HCT116 (cell line): ENCODE measurements around the gene RGS12. TPM values are rescaled to one million over a fixed set of nuclear protein-coding genes. Genes with fewer than 3 reads are reported as not detected.

ENCODE experiments used
- ATAC-seq: fragments of 200-7000 bp; cut with Tn5 transposase; 2 replicates; pipeline ENCODE4 v1.9.1; 2020; ENCODE audit warnings: mild to moderate bottlenecking, moderate library complexity
- BruUV-seq: library from RNA; stranded (reverse); fragments of 400-500 nt; replicated peaks from 2 replicates; lab custom pipeline; 2021; lab: Mats Ljungman, UMichigan
- CTCF ChIA-PET: fragments of 300-600 bp; sonication (Branson Sonifier 250); formaldehyde crosslinking; loops from one replicate; lab custom pipeline; 2021; ENCODE audit warnings: antibody characterized with exemption; lab: Charles Lee
- POLR2A ChIA-PET: fragments of 300-600, 350-600 bp; sonication (Branson Sonifier 250); formaldehyde crosslinking; loops from one replicate; lab custom pipeline; 2021; ENCODE audit warnings: antibody characterized with exemption; lab: Charles Lee
- RAD21 ChIA-PET, 2 experiments: fragments of 300-600 bp; sonication (Branson Sonifier 250); formaldehyde crosslinking; loops; one replicate each; lab custom pipeline; 2023; ENCODE audit warnings: low total read pairs in 2 of 2; ENCODE audit not compliant: uncharacterized antibody in 2 of 2, unreplicated experiment in 2 of 2, low non-redundant PET in 1 of 2; lab: Charles Lee
- DNase-seq: peaks from one replicate; pipeline ENCODE4 v3.0.0-alpha.2; 2010; ENCODE audit warnings: low read depth, low spot score
- H2AFZ ChIP-seq: fragments of 200-600 bp; shearing (Covaris generic), sonication (generic); 2 replicates; pipeline ENCODE4 v1.6.1; 2017; ENCODE audit warnings: low read depth, mixed run types, mixed read lengths, antibody characterized with exemption, low read length; ENCODE audit not compliant: poor library complexity, severe bottlenecking
- H3K27ac ChIP-seq: 2 replicates; pipeline ENCODE4 v1.5.1; 2012; ENCODE audit warnings: low read depth, low read length
- H3K27me3 ChIP-seq: fragments of 200-600 bp; sonication (generic); 2 replicates; pipeline ENCODE4 v1.6.1; 2016; ENCODE audit warnings: mixed run types, low read length, mixed read lengths; ENCODE audit not compliant: insufficient read depth
- H3K36me3 ChIP-seq, 2 experiments: fragments of 200-500 bp in 1 of 2; fragments of 200-600 bp in 1 of 2; sonication (Bioruptor generic) in 1 of 2; sonication (generic) in 1 of 2; 2 replicates each; pipeline versions ENCODE4 v1.5.1 to v1.6.1; 2014 to 2016; ENCODE audit warnings: low read length in 2 of 2, inconsistent platforms in 1 of 2, mixed read lengths in 1 of 2, mixed run types in 1 of 2; ENCODE audit not compliant: insufficient read depth in 2 of 2, control insufficient read depth in 1 of 2
- H3K4me1 ChIP-seq, 2 experiments: fragments of 200-600 bp in 1 of 2; sonication (generic) in 1 of 2; 2 replicates each; pipeline versions ENCODE4 v1.5.1 to v1.6.1; 2012 to 2017; ENCODE audit warnings: low read length in 2 of 2, inconsistent platforms in 1 of 2, mild to moderate bottlenecking in 1 of 2, mixed read lengths in 1 of 2, mixed run types in 1 of 2, moderate library complexity in 1 of 2; ENCODE audit not compliant: insufficient read depth in 2 of 2, control insufficient read depth in 1 of 2
- H3K4me2 ChIP-seq: fragments of 200-600 bp; sonication (generic); 2 replicates; pipeline ENCODE4 v1.6.1; 2017; ENCODE audit warnings: mixed run types, low read length, mixed read lengths
- H3K4me3 ChIP-seq, 2 experiments: fragments of 200-600 bp in 1 of 2; sonication (generic) in 1 of 2; replicated peaks in 1 of 2; 2 replicates each; pipeline ENCODE4 v1.5.1; 2011 to 2016; ENCODE audit warnings: low read length in 2 of 2, control low read depth in 1 of 2, low read depth in 1 of 2, mild to moderate bottlenecking in 1 of 2, mixed read lengths in 1 of 2, mixed run types in 1 of 2
- H3K79me2 ChIP-seq: fragments of 200-600 bp; sonication (generic); 2 replicates; pipeline ENCODE4 v1.6.1; 2017; ENCODE audit warnings: mild to moderate bottlenecking, mixed run types, low read length, moderate library complexity, mixed read lengths; ENCODE audit not compliant: insufficient read depth
- H3K9ac ChIP-seq: fragments of 200-600 bp; sonication (generic); 2 replicates; pipeline ENCODE4 v1.6.1; 2016; ENCODE audit warnings: low read length, mixed read lengths
- H3K9me2 ChIP-seq: fragments of 200-600 bp; sonication (generic), shearing (Covaris generic); 2 replicates; pipeline ENCODE4 v1.6.1; 2017; ENCODE audit warnings: mixed run types, mild to moderate bottlenecking, moderate library complexity; ENCODE audit not compliant: insufficient read depth
- H3K9me3 ChIP-seq, 2 experiments: fragments of 200-500 bp in 1 of 2; fragments of 200-600 bp in 1 of 2; sonication (Bioruptor generic) in 1 of 2; sonication (generic) in 1 of 2; 2 replicates each; pipeline ENCODE4 v1.6.1; 2014 to 2017; ENCODE audit warnings: low read length in 2 of 2, mixed read lengths in 2 of 2, inconsistent platforms in 1 of 2, low read depth in 1 of 2, mild to moderate bottlenecking in 1 of 2, mixed run types in 1 of 2, moderate library complexity in 1 of 2; ENCODE audit not compliant: control insufficient read depth in 1 of 2, insufficient read depth in 1 of 2
- H4K20me1 ChIP-seq: fragments of 200-600 bp; sonication (generic), shearing (Covaris generic); 2 replicates; pipeline ENCODE4 v1.6.1; 2017; ENCODE audit warnings: mixed run types, mild to moderate bottlenecking, moderate library complexity; ENCODE audit not compliant: insufficient read depth
- ATF3 ChIP-seq: IDR thresholded peaks from 2 replicates; pipeline ENCODE4 v1.6.1; 2012
- CBX3 ChIP-seq: IDR thresholded peaks from 2 replicates; pipeline ENCODE4 v1.6.1; 2012; ENCODE audit warnings: low read depth
- EGR1 ChIP-seq: IDR thresholded peaks from 2 replicates; pipeline ENCODE4 v1.6.1; 2012; ENCODE audit warnings: low read depth
- ELF1 ChIP-seq: IDR thresholded peaks from 2 replicates; pipeline ENCODE4 v1.6.1; 2012; ENCODE audit warnings: low read depth, borderline replicate concordance
- FOSL1 ChIP-seq: IDR thresholded peaks from 2 replicates; pipeline ENCODE4 v1.6.1; 2012; ENCODE audit warnings: low read depth
- POLR2A ChIP-seq: IDR thresholded peaks from 2 replicates; pipeline ENCODE4 v1.7.0; 2011; ENCODE audit warnings: borderline replicate concordance; ENCODE audit not compliant: insufficient read depth, insufficient read length; ENCODE audit errors: extremely low read depth
- SRF ChIP-seq: IDR thresholded peaks from 2 replicates; pipeline ENCODE4 v1.6.1; 2012; ENCODE audit warnings: low read depth
- YY1 ChIP-seq: IDR thresholded peaks from 2 replicates; pipeline ENCODE4 v1.6.1; 2011; ENCODE audit warnings: low read length, low read depth, moderate library complexity, mild to moderate bottlenecking; ENCODE audit not compliant: insufficient replicate concordance; ENCODE audit errors: extremely low read depth
- ZNF274 ChIP-seq: fragments of 200-500 bp; sonication (Bioruptor generic); IDR thresholded peaks from 2 replicates; pipeline ENCODE4 v1.6.1; 2014; ENCODE audit warnings: mild to moderate bottlenecking, low read depth, low read length, inconsistent platforms
- intact Hi-C: fragments of 100-400 bp; cut with micrococcal nuclease; formaldehyde crosslinking; loops from 2 replicates; pipeline ENCODE4 v1.10.0; 2022
- total RNA-seq: library from RNA; stranded (reverse); gene quantifications from one replicate; pipeline ENCODE4 v1.2.1, GENCODE V29; 2021; ENCODE audit not compliant: unreplicated experiment

RGS12 gene
- total RNA-seq, 1 experiment from 2014 or later, result 22.2 TPM

GRCh38 chr4:3256230-3257102, 36.4 kb upstream of the RGS12 start (continued):
- no peak for TF ChIP-seq ZNF274
- TF ChIP-seq SRF, result no peak
- TF ChIP-seq EGR1, result no peak
- TF ChIP-seq FOSL1, result no peak
- TF ChIP-seq POLR2A, result no peak
- no peak for TF ChIP-seq ATF3

- H4K20me1 ChIP-seq, result no peaks in the 10 kb centered on the region
- intact Hi-C loops, result no loop called here
- no peaks in the 10 kb centered on the region for H3K4me1 ChIP-seq
- ATAC-seq (no peak), DNase-seq (no peak)
- H3K4me3 ChIP-seq, result no peak overlapping the region
- no peaks in the 10 kb centered on the region for H3K27me3 ChIP-seq
- ChIA-PET POLR2A (no interaction called here), CTCF (no interaction called here), RAD21 (no interaction called here)
- H3K36me3 ChIP-seq, result no peaks in the 10 kb centered on the region
- H3K27ac ChIP-seq, result no peak overlapping the region
- TF ChIP-seq EGR1 (no peak), CBX3 (no peak), ELF1 (no peak), YY1 (no peak)
- H3K9ac ChIP-seq, result no peak overlapping the region
- H3K4me2 ChIP-seq, result no peak overlapping the region
- H3K9me2 ChIP-seq, result no peaks in the 10 kb centered on the region
- no peak overlapping the region for H2AFZ ChIP-seq
- BruUV-seq, result no TSS peak
- H3K79me2 ChIP-seq, result no peaks in the 10 kb centered on the region
- H3K9me3 ChIP-seq, result no peaks in the 10 kb centered on the region
Observed at GRCh38 chr4:3257103-3257555, 35.7 kb upstream of the RGS12 start.
